ENCODE measurements around the gene GALNS. TPM values are rescaled to one million over a fixed set of nuclear protein-coding genes. Genes with fewer than 3 reads are reported as not detected.

GALNS gene
- total and polyA plus RNA-seq, 4 donors = 6.8 to 20.6 (median 10.8) TPM

- Histone ChIP-seq H3K9me3 (ENCODE audit: control insufficient read depth in 4 of 4, low read length in 3 of 4) (no peaks in the 10 kb centered on the region), H3K4me3 (ENCODE audit: low read depth in 1 of 3, low read length in 3 of 3) (no peak overlapping the region), H3K27ac (ENCODE audit: low read depth in 1 of 2, low read length in 2 of 2) (no peak overlapping the region), H3K27me3 (ENCODE audit: control insufficient read depth in 4 of 4, insufficient read depth in 4 of 4, low read length in 3 of 4) (no peaks in the 10 kb centered on the region), H3K9ac (ENCODE audit: low read depth in 1 of 2, low read length in 2 of 2) (no peak overlapping the region), H3K36me3 (ENCODE audit: control insufficient read depth in 4 of 4, insufficient read depth in 3 of 4, low read depth in 1 of 4, low read length in 3 of 4) (peaks cover 0 to 12% (median under 1%) of the 10 kb centered on the region in 4 donors), H3K4me1 (ENCODE audit: control insufficient read depth in 4 of 4, insufficient read depth in 4 of 4, low read length in 3 of 4) (peaks cover 0 to 2% (median under 1%) of the 10 kb centered on the region in 4 donors)
- TF ChIP-seq RXRA (IDR thresholded peaks at IDR 0.05) (no peak), EGR1 (IDR thresholded peaks at IDR 0.05; ENCODE audit: low read depth in 2 of 2) (no peak)
- WGBS = 96% methylated on average over 9 of the region's 9 CpGs
- DNase-seq (ENCODE audit: low spot score) = no peak
Observed at GRCh38 chr16:88846088-88846487, 10.7 kb downstream of the GALNS start.

- Histone ChIP-seq H3K4me3 (ENCODE audit: low read depth in 1 of 3, low read length in 3 of 3) (no peak overlapping the region), H3K27me3 (ENCODE audit: control insufficient read depth in 4 of 4, insufficient read depth in 4 of 4, low read length in 3 of 4) (no peaks in the 10 kb centered on the region), H3K4me1 (ENCODE audit: control insufficient read depth in 4 of 4, insufficient read depth in 4 of 4, low read length in 3 of 4) (no peaks in the 10 kb centered on the region), H3K9me3 (ENCODE audit: control insufficient read depth in 4 of 4, low read length in 3 of 4) (no peaks in the 10 kb centered on the region), H3K36me3 (ENCODE audit: control insufficient read depth in 4 of 4, insufficient read depth in 3 of 4, low read depth in 1 of 4, low read length in 3 of 4) (peaks cover 0 to 25% (median 2%) of the 10 kb centered on the region in 4 donors), H3K9ac (ENCODE audit: low read depth in 1 of 2, low read length in 2 of 2) (no peak overlapping the region), H3K27ac (ENCODE audit: low read depth in 1 of 2, low read length in 2 of 2) (no peak overlapping the region)
- 89% methylated on average over 11 of the region's 11 CpGs for WGBS
- no peak for DNase-seq (ENCODE audit: low spot score)
- no peak for TF ChIP-seq SP1 (IDR thresholded peaks at IDR 0.05)
Observed at GRCh38 chr16:88844419-88845036, 12.2 kb downstream of the GALNS start.

GRCh38 chr16:88843256-88843655 lies 13.5 kb downstream of the GALNS start:
- no peak overlapping the region for H3K27ac ChIP-seq (ENCODE audit: low read depth in 1 of 2, low read length in 2 of 2)
- 96% methylated on average over 20 of the region's 20 CpGs for WGBS
- no peak for TF ChIP-seq NR2F2 (IDR thresholded peaks at IDR 0.05)
- TF ChIP-seq RAD21 (IDR thresholded peaks at IDR 0.05) = no peak
- no peak for TF ChIP-seq HNF4G (IDR thresholded peaks at IDR 0.05)
- TF ChIP-seq JUND (IDR thresholded peaks at IDR 0.05) = no peak
- no peak for TF ChIP-seq EGR1 (IDR thresholded peaks at IDR 0.05; ENCODE audit: low read depth in 2 of 2)
- TF ChIP-seq RXRA (IDR thresholded peaks at IDR 0.05) = no peak
- TF ChIP-seq CTCF (IDR thresholded peaks at IDR 0.05; ENCODE audit: low read depth, low read length, missing input control) = no peak
- TF ChIP-seq FOXA2 (IDR thresholded peaks at IDR 0.05) = no peak
- TF ChIP-seq GABPA (IDR thresholded peaks at IDR 0.05 in 1 of 2, conservative IDR thresholded peaks at IDR 0.05 in 1 of 2) = no peak
- no peak for TF ChIP-seq TAF1 (conservative IDR thresholded peaks at IDR 0.05)
- no peak for TF ChIP-seq ZBTB33 (IDR thresholded peaks at IDR 0.05)
- H3K36me3 ChIP-seq (ENCODE audit: control insufficient read depth in 4 of 4, insufficient read depth in 3 of 4, low read depth in 1 of 4, low read length in 3 of 4) = peaks cover 0 to 32% (median 5%) of the 10 kb centered on the region in 4 donors
- H3K9ac ChIP-seq (ENCODE audit: low read depth in 1 of 2, low read length in 2 of 2) = no peak overlapping the region
- DNase-seq (ENCODE audit: low spot score) = no peak
- H3K27me3 ChIP-seq (ENCODE audit: control insufficient read depth in 4 of 4, insufficient read depth in 4 of 4, low read length in 3 of 4) = no peaks in the 10 kb centered on the region
- no peaks in the 10 kb centered on the region for H3K9me3 ChIP-seq (ENCODE audit: control insufficient read depth in 4 of 4, low read length in 3 of 4)
- H3K4me3 ChIP-seq (ENCODE audit: low read depth in 1 of 3, low read length in 3 of 3) = no peak overlapping the region
- H3K4me1 ChIP-seq (ENCODE audit: control insufficient read depth in 4 of 4, insufficient read depth in 4 of 4, low read length in 3 of 4) = no peaks in the 10 kb centered on the region
